GM18907 (cell line): ENCODE data around the gene SUPV3L1.
"Not testable (repeated sequence)": the region's sequence is repeated elsewhere in the genome, so short reads cannot be mapped to it uniquely, and the experiment has no call there.

Experiments
- ATAC-seq: cut with Tn5 transposase; IDR thresholded peaks from one replicate; pipeline ENCODE4 v1.9.1; 2021; ENCODE audit warnings: mild to moderate bottlenecking, moderate library complexity; ENCODE audit not compliant: unreplicated experiment

SUPV3L1 gene

GRCh38 chr10:69228151-69228550 lies 48.1 kb downstream of the SUPV3L1 start:
- no peak for ATAC-seq

- ATAC-seq, result no peak
These were observed 49.5 kb downstream of the SUPV3L1 start for GRCh38 chr10:69229616-69229916.

GRCh38 chr10:69230128-69230527 lies 50.1 kb downstream of the SUPV3L1 start:
- ATAC-seq, result no peak

- ATAC-seq, result no peak
These were observed 52.2 kb downstream of the SUPV3L1 start for GRCh38 chr10:69232252-69232651.

GRCh38 chr10:69232736-69233480 lies 52.9 kb downstream of the SUPV3L1 start:
- no peak for ATAC-seq

GRCh38 chr10:69234447-69234846 lies 54.4 kb downstream of the SUPV3L1 start:
- no peak for ATAC-seq

GRCh38 chr10:69237528-69238159 lies 57.6 kb downstream of the SUPV3L1 start:
- peak; percentile 90 for ATAC-seq

GRCh38 chr10:69239136-69239535 lies 59.1 kb downstream of the SUPV3L1 start:
- ATAC-seq, result no peak

GRCh38 chr10:69239816-69240434 lies 59.9 kb downstream of the SUPV3L1 start:
- ATAC-seq, result no peak

- no peak for ATAC-seq
These were observed 60.4 kb downstream of the SUPV3L1 start for GRCh38 chr10:69240455-69240854.

- no peak for ATAC-seq
These were observed 61.5 kb downstream of the SUPV3L1 start for GRCh38 chr10:69241575-69241974.

GRCh38 chr10:69242040-69242851 lies 62.2 kb downstream of the SUPV3L1 start:
- no peak for ATAC-seq

GRCh38 chr10:69242852-69243212 lies 62.8 kb downstream of the SUPV3L1 start:
- ATAC-seq, result no peak

- no peak for ATAC-seq
These were observed 63.8 kb downstream of the SUPV3L1 start for GRCh38 chr10:69243817-69244216.

GRCh38 chr10:69246036-69246435 lies 66.0 kb downstream of the SUPV3L1 start:
- ATAC-seq, result no peak

- no peak for ATAC-seq
These were observed 66.7 kb downstream of the SUPV3L1 start for GRCh38 chr10:69246581-69247312.

- no peak for ATAC-seq
These were observed 67.3 kb downstream of the SUPV3L1 start for GRCh38 chr10:69247313-69247710.

GRCh38 chr10:69248117-69248730 lies 68.2 kb downstream of the SUPV3L1 start:
- ATAC-seq, result no peak

- no peak for ATAC-seq
These were observed 70.0 kb downstream of the SUPV3L1 start for GRCh38 chr10:69250041-69250440.

- ATAC-seq, result not testable (repeated sequence)
These were observed 71.4 kb downstream of the SUPV3L1 start for GRCh38 chr10:69251417-69251816.
